H1 (cell line): ENCODE data around the gene PINK1. TPM values are rescaled to one million over a fixed set of nuclear protein-coding genes. Genes with fewer than 3 reads are reported as not detected.

Experiments
- CTCF ChIA-PET: fragments of 300-600 bp; sonication (Branson Sonifier 250); formaldehyde crosslinking; loops from one replicate; lab custom pipeline; 2021; ENCODE audit not compliant: partially characterized antibody; lab: Charles Lee
- POLR2A ChIA-PET: fragments of 300-600 bp; sonication (Branson Sonifier 250); formaldehyde crosslinking; loops from one replicate; lab custom pipeline; 2021; ENCODE audit warnings: inconsistent platforms; ENCODE audit not compliant: partially characterized antibody; lab: Charles Lee
- DNase-seq, 2 experiments: peaks; one replicate each; pipeline versions ENCODE4 v3.0.0 to v3.0.0-alpha.2; 2010 to 2022; ENCODE audit warnings: low spot score in 2 of 2, low read depth in 1 of 2, mixed read lengths in 1 of 2
- FAIRE-seq: peaks from 2 replicates; lab custom pipeline; 2011; peaks lifted over from hg19 to GRCh38; lab: Jason Lieb, UNC
- H2AFZ ChIP-seq: 2 replicates; pipeline ENCODE4 v1.8.1; 2012; ENCODE audit warnings: low read length, inconsistent platforms
- H2AK5ac ChIP-seq: 2 replicates; pipeline ENCODE4 v1.6.1; 2013; ENCODE audit warnings: low read depth, low read length
- H2BK120ac ChIP-seq: replicated peaks from 2 replicates; pipeline ENCODE3; 2013; ENCODE audit warnings: low read depth, low read length, inconsistent platforms
- H2BK12ac ChIP-seq: 2 replicates; pipeline ENCODE4 v1.6.1; 2013; ENCODE audit warnings: low read depth, low read length
- H2BK15ac ChIP-seq: 2 replicates; pipeline ENCODE4 v1.6.1; 2013; ENCODE audit warnings: low read length
- H2BK20ac ChIP-seq: 2 replicates; pipeline ENCODE4 v1.6.1; 2013; ENCODE audit warnings: low read length
- H2BK5ac ChIP-seq: 2 replicates; pipeline ENCODE4 v1.6.1; 2013; ENCODE audit warnings: low read depth, low read length
- H3K14ac ChIP-seq: 2 replicates; pipeline ENCODE4 v1.6.1; 2013; ENCODE audit warnings: inconsistent platforms; ENCODE audit not compliant: insufficient read length
- H3K18ac ChIP-seq: 2 replicates; pipeline ENCODE4 v1.6.1; 2013; ENCODE audit warnings: low read length; ENCODE audit errors: extremely low read depth
- H3K23ac ChIP-seq: 2 replicates; pipeline ENCODE4 v1.6.1; 2013; ENCODE audit warnings: inconsistent platforms; ENCODE audit not compliant: insufficient read length
- H3K23me2 ChIP-seq: 2 replicates; pipeline ENCODE4 v1.6.1; 2013; ENCODE audit warnings: low read depth, low read length
- H3K27ac ChIP-seq: 2 replicates; pipeline ENCODE4 v1.6.1; 2011; ENCODE audit warnings: low read depth, low read length, inconsistent platforms
- H3K27me3 ChIP-seq, 4 experiments: replicated peaks in 1 of 4; 1 replicate in 1 of 4; 2 replicates in 3 of 4; pipeline versions ENCODE4 v1.6.1 to v1.8.1; 2011 to 2013; ENCODE audit warnings: low read length in 3 of 4, mild to moderate bottlenecking in 3 of 4, inconsistent platforms in 2 of 4, mixed read lengths in 2 of 4, moderate library complexity in 1 of 4; ENCODE audit not compliant: control insufficient read depth in 3 of 4, insufficient read depth in 3 of 4; ENCODE audit errors: extremely low read depth in 1 of 4
- H3K36me3 ChIP-seq, 4 experiments: 2 replicates each; pipeline versions ENCODE4 v1.6.1 to v1.8.1; 2011 to 2013; ENCODE audit warnings: mild to moderate bottlenecking in 4 of 4, low read length in 3 of 4, moderate library complexity in 2 of 4, control low read depth in 1 of 4, inconsistent platforms in 1 of 4; ENCODE audit not compliant: insufficient read depth in 4 of 4, control insufficient read depth in 2 of 4
- H3K4ac ChIP-seq: replicated peaks from 2 replicates; pipeline ENCODE3; 2013; ENCODE audit warnings: low read length, low read depth, mixed read lengths, inconsistent platforms; ENCODE audit not compliant: insufficient read length
- H3K4me1 ChIP-seq, 4 experiments: replicated peaks in 1 of 4; 1 replicate in 1 of 4; 2 replicates in 3 of 4; pipeline versions ENCODE4 v1.6.1 to v1.8.1; 2011 to 2013; ENCODE audit warnings: low read length in 3 of 4, inconsistent platforms in 2 of 4, mixed read lengths in 1 of 4; ENCODE audit not compliant: insufficient read depth in 4 of 4, control insufficient read depth in 3 of 4
- H3K4me2 ChIP-seq, 2 experiments: 2 replicates each; pipeline versions ENCODE4 v1.6.1 to v1.8.1; 2011 to 2013; ENCODE audit warnings: low read depth in 2 of 2, low read length in 2 of 2, control low read depth in 1 of 2, inconsistent platforms in 1 of 2, mild to moderate bottlenecking in 1 of 2; ENCODE audit not compliant: insufficient read depth in 1 of 2
- H3K4me3 ChIP-seq, 4 experiments: fragments of 200-600, 300-600 bp in 1 of 4; sonication (generic), shearing (Covaris generic), sonication (Bioruptor Twin) in 1 of 4; 2 replicates each; pipeline versions ENCODE4 v1.5.1 to v1.8.1; 2011 to 2016; ENCODE audit warnings: low read length in 4 of 4, low read depth in 3 of 4, control low read depth in 2 of 4, inconsistent platforms in 2 of 4, mild to moderate bottlenecking in 2 of 4, mixed read lengths in 1 of 4, moderate library complexity in 1 of 4; ENCODE audit not compliant: insufficient read depth in 2 of 4; ENCODE audit errors: extremely low read depth in 1 of 4
- H3K56ac ChIP-seq: replicated peaks from 2 replicates; pipeline ENCODE3; 2013; ENCODE audit warnings: low read depth, mild to moderate bottlenecking, mixed read lengths, low read length, inconsistent platforms; ENCODE audit not compliant: insufficient read length
- H3K79me1 ChIP-seq: 2 replicates; pipeline ENCODE4 v1.6.1; 2013; ENCODE audit warnings: low read depth, low read length, control low read depth
- H3K79me2 ChIP-seq, 2 experiments: 2 replicates each; pipeline versions ENCODE4 v1.6.1 to v1.8.1; 2012 to 2013; ENCODE audit warnings: low read length in 2 of 2, mild to moderate bottlenecking in 2 of 2, inconsistent platforms in 1 of 2; ENCODE audit not compliant: insufficient read depth in 2 of 2, control insufficient read depth in 1 of 2
- H3K9ac ChIP-seq, 4 experiments: replicated peaks in 1 of 4; 1 replicate in 1 of 4; 2 replicates in 3 of 4; pipeline versions ENCODE4 v1.6.1 to v1.8.1; 2011 to 2013; ENCODE audit warnings: low read depth in 3 of 4, low read length in 3 of 4, control low read depth in 2 of 4, mild to moderate bottlenecking in 2 of 4, moderate library complexity in 2 of 4, inconsistent platforms in 1 of 4; ENCODE audit errors: extremely low read depth in 1 of 4
- H3K9me3 ChIP-seq, 2 experiments: 2 replicates each; pipeline versions ENCODE4 v1.6.1 to v1.8.1; 2012 to 2013; ENCODE audit warnings: mild to moderate bottlenecking in 2 of 2, moderate library complexity in 2 of 2, control low read depth in 1 of 2, inconsistent platforms in 1 of 2, low read depth in 1 of 2, low read length in 1 of 2, mixed read lengths in 1 of 2; ENCODE audit not compliant: insufficient read depth in 2 of 2
- H4K20me1 ChIP-seq, 2 experiments: replicated peaks in 1 of 2; 2 replicates each; pipeline versions ENCODE3 to v1.8.1; 2011 to 2013; ENCODE audit warnings: inconsistent platforms in 2 of 2, low read length in 2 of 2, mild to moderate bottlenecking in 1 of 2; ENCODE audit not compliant: insufficient read depth in 2 of 2, control insufficient read depth in 1 of 2
- H4K5ac ChIP-seq: 2 replicates; pipeline ENCODE4 v1.6.1; 2013; ENCODE audit warnings: low read length, low read depth, mixed read lengths, inconsistent platforms; ENCODE audit not compliant: insufficient read length
- H4K8ac ChIP-seq: 2 replicates; pipeline ENCODE4 v1.8.0; 2013; ENCODE audit warnings: mild to moderate bottlenecking, moderate library complexity, low read length, inconsistent platforms; ENCODE audit not compliant: insufficient read depth; ENCODE audit errors: extremely low read depth
- H4K91ac ChIP-seq: replicated peaks from 2 replicates; pipeline ENCODE3; 2013; ENCODE audit warnings: low read length, mixed read lengths, inconsistent platforms; ENCODE audit not compliant: insufficient read length
- BCL11A ChIP-seq, 2 experiments: IDR thresholded peaks; one replicate each; pipeline ENCODE4 v1.6.1; 2011; ENCODE audit warnings: low read depth in 2 of 2, low read length in 2 of 2, mild to moderate bottlenecking in 2 of 2
- CHD2 ChIP-seq: IDR thresholded peaks from 2 replicates; pipeline ENCODE4 v1.6.1; 2012; ENCODE audit warnings: low read length, improper control_type of control experiment
- KDM1A ChIP-seq: fragments of 200-600, 300-600 bp; sonication (generic); IDR thresholded peaks from 2 replicates; pipeline ENCODE4 v1.7.1; 2016; ENCODE audit warnings: mild to moderate bottlenecking, low read length, borderline replicate concordance
- KDM5A ChIP-seq: fragments of 200-600 bp; IDR thresholded peaks from 2 replicates; pipeline ENCODE4 v1.7.1; 2012; ENCODE audit warnings: mild to moderate bottlenecking, low read length, inconsistent platforms, mixed read lengths
- NANOG ChIP-seq: IDR thresholded peaks from 2 replicates; pipeline ENCODE4 v1.6.1; 2011; ENCODE audit warnings: low read length, low read depth, mild to moderate bottlenecking, inconsistent platforms; ENCODE audit not compliant: insufficient read depth, poor library complexity, severe bottlenecking
- POLR2AphosphoS5 ChIP-seq: IDR thresholded peaks from 2 replicates; pipeline ENCODE4 v1.6.1; 2011; ENCODE audit warnings: low read depth, low read length
- SIX5 ChIP-seq: IDR thresholded peaks from 2 replicates; pipeline ENCODE4 v1.6.1; 2011; ENCODE audit warnings: mild to moderate bottlenecking, low read depth, low read length
- SP1 ChIP-seq: IDR thresholded peaks from 2 replicates; pipeline ENCODE4 v1.6.1; 2011; ENCODE audit warnings: low read depth, low read length
- SP2 ChIP-seq: IDR thresholded peaks from 2 replicates; pipeline ENCODE4 v1.6.1; 2012; ENCODE audit warnings: mild to moderate bottlenecking, low read length, inconsistent platforms
- SUZ12 ChIP-seq: fragments of 200-600 bp; sonication (generic); IDR thresholded peaks from 2 replicates; pipeline ENCODE4 v1.6.1; 2012; ENCODE audit warnings: mild to moderate bottlenecking, inconsistent platforms, low read length, moderate library complexity, mixed read lengths
- TAF1 ChIP-seq: IDR thresholded peaks from 2 replicates; pipeline ENCODE4 v1.6.1; 2011; ENCODE audit warnings: mild to moderate bottlenecking, low read depth, low read length
- WGBS, 2 experiments: shearing (Covaris generic) in 1 of 2; methylation state at CpG; one replicate each; pipeline versions ENCODE4 v1.1.6 to v1.1.7; 2013 to 2015; ENCODE audit warnings: low lambda C conversion rate in 2 of 2, mixed read lengths in 2 of 2, inconsistent platforms in 1 of 2, low coverage in 1 of 2, missing lambda C conversion rate in 1 of 2; ENCODE audit not compliant: insufficient replicate concordance in 2 of 2, insufficient coverage in 1 of 2, insufficient read length in 1 of 2; ENCODE audit errors: extremely low coverage in 1 of 2, missing lambda C conversion rate in 1 of 2; 5-methylcytosine and 5-hydroxymethylcytosine counted together
- polyA plus RNA-seq, 7 experiments: library from polyadenylated mRNA; depleted of rRNA in 3 of 7; stranded (reverse) in 5 of 7; unstranded in 2 of 7; fragments of >200 nt in 5 of 7; fragments of 200-250 nt in 2 of 7; gene quantifications; 1 replicate in 5 of 7; 2 replicates in 1 of 7; 4 replicates in 1 of 7; pipeline versions ENCODE4 v1.2.1 to v1.2.3, GENCODE V29; 2011 to 2013; ENCODE audit warnings: missing spikeins in 2 of 7, mixed read lengths in 2 of 7
- total RNA-seq: library from RNA; stranded (reverse); fragmentation: NEBNext Ultra II Directional; extraction: Animal tissue kit (Norgen Biotek cat#: 25700); gene quantifications from 2 replicates; pipeline ENCODE4 v1.2.1, GENCODE V29; 2021

Gene PINK1
- total and polyA plus RNA-seq, 2 of the 8 experiments (the other 6 are each of a cell fraction or from before 2014, with no cell fraction given), result 16.1 to 19.3 TPM

DNA sequence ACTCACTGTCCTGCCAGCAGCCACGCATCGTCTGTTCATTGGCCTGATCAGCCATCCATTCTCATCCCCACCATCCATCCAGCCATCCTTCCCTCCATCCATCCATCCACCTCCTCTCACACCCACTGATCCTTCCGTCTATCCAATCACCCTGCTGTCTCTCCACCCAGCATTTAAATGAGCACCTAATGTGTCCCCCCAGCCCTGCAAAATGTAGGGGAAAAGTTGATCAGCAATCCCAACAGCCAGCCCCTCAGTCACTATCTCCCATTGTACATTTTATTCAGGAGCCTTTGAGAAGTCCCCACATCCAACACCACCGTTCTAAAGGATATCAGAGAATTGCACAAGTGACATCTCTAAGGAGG is 39.0 kb downstream of the PINK1 start:
- Histone ChIP-seq H2BK12ac (no peak overlapping the region), H2AFZ (no peak overlapping the region), H2BK15ac (no peak overlapping the region), H2BK120ac (no peak overlapping the region), H3K23me2 (no peaks in the 10 kb centered on the region), H3K27me3 (no peaks in the 10 kb centered on the region), H3K23ac (no peak overlapping the region), H3K79me1 (no peaks in the 10 kb centered on the region), H4K91ac (no peak overlapping the region), H4K8ac (no peak overlapping the region), H3K18ac (no peak overlapping the region), H3K36me3 (peaks cover 0 to 8% (median 3%) of the 10 kb centered on the region in 4 experiments; a peak in 2 of 8 replicates), H2AK5ac (no peak overlapping the region), H3K56ac (no peak overlapping the region), H2BK5ac (no peak overlapping the region), H3K4me1 (no peaks in the 10 kb centered on the region), H3K9ac (no peak overlapping the region), H3K14ac (no peak overlapping the region), H4K5ac (no peak overlapping the region), H3K9me3 (no peaks in the 10 kb centered on the region), H3K4ac (no peak overlapping the region), H3K79me2 (no peaks in the 10 kb centered on the region), H3K27ac (no peak overlapping the region), H3K4me3 (no peak overlapping the region), H3K4me2 (no peak overlapping the region), H4K20me1 (no peaks in the 10 kb centered on the region), H2BK20ac (no peak overlapping the region)
- DNase-seq (no peak), FAIRE-seq (no peak)
- ChIA-PET CTCF (no interaction called here), POLR2A (no interaction called here)
- 86% methylated on average over 4 of the region's 4 CpGs; no CpG with 5 or more reads in 1 of the 2 experiments for WGBS, 2 experiments
- TF ChIP-seq NANOG, result no peak
- TF ChIP-seq SIX5, result no peak
- TF ChIP-seq POLR2AphosphoS5, result no peak
- no peak for TF ChIP-seq TAF1
- TF ChIP-seq SP1, result no peak
- TF ChIP-seq KDM5A, result no peak
- TF ChIP-seq SUZ12, result no peak
- TF ChIP-seq SP2, result no peak
- TF ChIP-seq CHD2, result no peak
- TF ChIP-seq BCL11A (IDR thresholded peaks at IDR 0.05; ENCODE audit: low read depth in 2 of 2, low read length in 2 of 2), result no peak
- no peak for TF ChIP-seq KDM1A
